ENCODE data around the gene IL1F10. TPM values are rescaled to one million over a fixed set of nuclear protein-coding genes. Genes with fewer than 3 reads are reported as not detected.
"Not testable (repeated sequence)": the region's sequence is repeated elsewhere in the genome, so short reads cannot be mapped to it uniquely, and the experiment has no call there.

IL1F10 gene
- total RNA-seq, 2 donors from 2014 or later, result not detected

GRCh38 chr2:113093613-113093977, 25.8 kb downstream of the IL1F10 start:
- Histone ChIP-seq H3K4me3 (no peak overlapping the region), H3K27me3 (replicated peaks; ENCODE audit: insufficient read depth) (no peaks in the 10 kb centered on the region), H3K27ac (no peak overlapping the region), H3K36me3 (no peaks in the 10 kb centered on the region), H3K9me3 (peaks cover 3% of the 10 kb centered on the region), H3K4me1 (ENCODE audit: control insufficient read depth in 1 of 2, low read depth in 2 of 2) (no peaks in the 10 kb centered on the region)
- DNase-seq (ENCODE audit: low spot score), result no peak
- no peak for ATAC-seq (ENCODE audit: insufficient number of reproducible peaks, low FRiP score, low read depth)
- no peak for TF ChIP-seq CTCF (IDR thresholded peaks at IDR 0.05)

- H3K4me3 ChIP-seq; H3K27me3 ChIP-seq (replicated peaks; ENCODE audit: insufficient read depth); H3K36me3 ChIP-seq; DNase-seq (ENCODE audit: low spot score); H3K4me1 ChIP-seq (ENCODE audit: control insufficient read depth in 1 of 2, low read depth in 2 of 2); H3K27ac ChIP-seq; H3K9me3 ChIP-seq; ATAC-seq (ENCODE audit: insufficient number of reproducible peaks, low FRiP score, low read depth): not testable (repeated sequence)
Measured at GRCh38 chr2:113096306-113096705, 28.5 kb downstream of the IL1F10 start.

GRCh38 chr2:113096842-113097618, 29.3 kb downstream of the IL1F10 start:
- H3K27me3 ChIP-seq (replicated peaks; ENCODE audit: insufficient read depth); DNase-seq (ENCODE audit: low spot score); H3K27ac ChIP-seq; ATAC-seq (ENCODE audit: insufficient number of reproducible peaks, low FRiP score, low read depth); H3K36me3 ChIP-seq; H3K4me1 ChIP-seq (ENCODE audit: control insufficient read depth in 1 of 2, low read depth in 2 of 2); H3K4me3 ChIP-seq; H3K9me3 ChIP-seq: not testable (repeated sequence)

GRCh38 chr2:113098041-113098440, 30.3 kb downstream of the IL1F10 start:
- Histone ChIP-seq H3K36me3 (no peaks in the 10 kb centered on the region), H3K27ac (no peak overlapping the region), H3K4me3 (no peak overlapping the region), H3K9me3 (peaks cover 3% of the 10 kb centered on the region), H3K27me3 (replicated peaks; ENCODE audit: insufficient read depth) (no peaks in the 10 kb centered on the region), H3K4me1 (ENCODE audit: control insufficient read depth in 1 of 2, low read depth in 2 of 2) (no peaks in the 10 kb centered on the region)
- no peak for TF ChIP-seq CTCF (IDR thresholded peaks at IDR 0.05)
- no peak for DNase-seq (ENCODE audit: low spot score)
- ATAC-seq (ENCODE audit: insufficient number of reproducible peaks, low FRiP score, low read depth), result no peak

- Histone ChIP-seq H3K36me3 (no peaks in the 10 kb centered on the region), H3K4me1 (ENCODE audit: control insufficient read depth in 1 of 2, low read depth in 2 of 2) (no peaks in the 10 kb centered on the region), H3K27ac (no peak overlapping the region), H3K4me3 (no peak overlapping the region), H3K9me3 (peaks cover 3% of the 10 kb centered on the region), H3K27me3 (replicated peaks; ENCODE audit: insufficient read depth) (no peaks in the 10 kb centered on the region)
- DNase-seq (ENCODE audit: low spot score) (no peak), ATAC-seq (ENCODE audit: insufficient number of reproducible peaks, low FRiP score, low read depth) (no peak)
- no peak for TF ChIP-seq CTCF (IDR thresholded peaks at IDR 0.05)
Measured at GRCh38 chr2:113098532-113098931, 30.8 kb downstream of the IL1F10 start.

GRCh38 chr2:113102133-113102532, 34.4 kb downstream of the IL1F10 start:
- Histone ChIP-seq H3K9me3 (no peaks in the 10 kb centered on the region), H3K27me3 (replicated peaks; ENCODE audit: insufficient read depth) (no peaks in the 10 kb centered on the region), H3K4me3 (no peak overlapping the region), H3K27ac (no peak overlapping the region), H3K4me1 (ENCODE audit: control insufficient read depth in 1 of 2, low read depth in 2 of 2) (no peaks in the 10 kb centered on the region), H3K36me3 (no peaks in the 10 kb centered on the region)
- ATAC-seq (ENCODE audit: insufficient number of reproducible peaks, low FRiP score, low read depth) (no peak), DNase-seq (ENCODE audit: low spot score) (no peak)
- TF ChIP-seq CTCF (IDR thresholded peaks at IDR 0.05), result no peak
